Neural cell (in vitro differentiated cells): ENCODE results near the gene TIGD6. TPM values are rescaled to one million over a fixed set of nuclear protein-coding genes. Genes with fewer than 3 reads are reported as not detected.

Source experiments
- H2AFZ ChIP-seq: fragments of 200-600, 300-800 bp; sonication (generic), shearing (Covaris generic); 2 replicates; pipeline ENCODE4 v1.6.0; 2014; ENCODE audit warnings: low read depth, mild to moderate bottlenecking, antibody characterized with exemption, low read length, moderate library complexity
- H3F3A ChIP-seq: fragments of 200-600 bp; shearing (Covaris generic); 2 replicates; pipeline ENCODE4 v1.6.1; 2016; ENCODE audit warnings: mild to moderate bottlenecking, moderate library complexity, mixed read lengths, antibody characterized with exemption, low read length; ENCODE audit not compliant: insufficient read depth, poor library complexity, severe bottlenecking
- H3K27ac ChIP-seq: fragments of 200-600, 300-800 bp; sonication (generic), shearing (Covaris generic); 2 replicates; pipeline ENCODE4 v1.5.1; 2014; ENCODE audit warnings: mild to moderate bottlenecking, low read length, moderate library complexity
- H3K27me3 ChIP-seq: fragments of 300-800, 200-600 bp; sonication (generic), shearing (Covaris generic); 2 replicates; pipeline ENCODE4 v1.6.0; 2014; ENCODE audit warnings: mild to moderate bottlenecking, low read depth, low read length, moderate library complexity; ENCODE audit not compliant: insufficient read depth
- H3K36me3 ChIP-seq: fragments of 300-800, 200-600 bp; sonication (generic), shearing (Covaris generic); 2 replicates; pipeline ENCODE4 v1.5.1; 2014; ENCODE audit warnings: mild to moderate bottlenecking, antibody characterized with exemption, low read length, moderate library complexity; ENCODE audit not compliant: insufficient read depth
- H3K4me2 ChIP-seq: fragments of 300-800, 200-600 bp; sonication (generic), shearing (Covaris generic); 2 replicates; pipeline ENCODE4 v1.6.0; 2014; ENCODE audit warnings: mild to moderate bottlenecking, low read length
- H3K4me3 ChIP-seq: fragments of 300-800, 200-600 bp; sonication (generic), shearing (Covaris generic); 2 replicates; pipeline ENCODE4 v1.5.1; 2014; ENCODE audit warnings: mild to moderate bottlenecking, low read length, moderate library complexity
- H3K79me2 ChIP-seq: fragments of 200-600 bp; shearing (Covaris generic); replicated peaks from 2 replicates; pipeline ENCODE4 v1.6.0; 2014; ENCODE audit warnings: mild to moderate bottlenecking, low read length, moderate library complexity; ENCODE audit not compliant: insufficient read depth
- H3K9ac ChIP-seq: fragments of 300-800, 200-600 bp; sonication (generic), shearing (Covaris generic); 2 replicates; pipeline ENCODE4 v1.6.1; 2016; ENCODE audit warnings: mild to moderate bottlenecking, low read length, mixed read lengths
- H3K9me2 ChIP-seq: fragments of 200-600 bp; shearing (Covaris generic); 2 replicates; pipeline ENCODE4 v1.6.1; 2016; ENCODE audit warnings: mild to moderate bottlenecking, low read length, mixed read lengths; ENCODE audit not compliant: insufficient read depth
- H3K9me3 ChIP-seq: fragments of 200-600, 300-800 bp; sonication (generic), shearing (Covaris generic); 2 replicates; pipeline ENCODE4 v1.6.1; 2016; ENCODE audit warnings: mild to moderate bottlenecking, mixed run types, low read length, moderate library complexity, mixed read lengths
- H4K20me1 ChIP-seq: fragments of 200-600 bp; shearing (Covaris generic); 2 replicates; pipeline ENCODE4 v1.6.1; 2016; ENCODE audit warnings: mild to moderate bottlenecking, mixed run types; ENCODE audit not compliant: insufficient read depth
- EP300 ChIP-seq: fragments of 450-650 bp; conservative IDR thresholded peaks from 2 replicates; pipeline ENCODE4 v1.6.1; 2014; ENCODE audit warnings: antibody characterized with exemption, mild to moderate bottlenecking, moderate library complexity; ENCODE audit not compliant: poor library complexity, severe bottlenecking
- EZH2 ChIP-seq: fragments of 200-600, 300-800 bp; shearing (Covaris generic), sonication (generic); IDR thresholded peaks from 2 replicates; pipeline ENCODE4 v1.6.1; 2014; ENCODE audit warnings: antibody characterized with exemption, low read length, borderline replicate concordance, mild to moderate bottlenecking; ENCODE audit not compliant: insufficient read depth, poor library complexity, severe bottlenecking
- MXI1 ChIP-seq: fragments of 450-650 bp; conservative IDR thresholded peaks from 2 replicates; pipeline ENCODE4 v1.6.1; 2014; ENCODE audit warnings: antibody characterized with exemption, mild to moderate bottlenecking; ENCODE audit not compliant: poor library complexity, severe bottlenecking
- POLR2AphosphoS5 ChIP-seq: IDR thresholded peaks from 2 replicates; pipeline ENCODE4 v1.6.1; 2012
- RAD21 ChIP-seq: fragments of 450-650 bp; conservative IDR thresholded peaks from 2 replicates; pipeline ENCODE4 v1.6.1; 2014; ENCODE audit warnings: antibody characterized with exemption, mild to moderate bottlenecking, moderate library complexity
- SMC3 ChIP-seq: fragments of 450-650 bp; conservative IDR thresholded peaks from 2 replicates; pipeline ENCODE4 v1.6.1; 2014; ENCODE audit warnings: antibody characterized with exemption, mild to moderate bottlenecking, moderate library complexity; ENCODE audit not compliant: poor library complexity
- TAF1 ChIP-seq: IDR thresholded peaks from 2 replicates; pipeline ENCODE4 v1.6.1; 2012; ENCODE audit warnings: low read depth
- polyA plus RNA-seq: library from polyadenylated mRNA; depleted of rRNA; stranded (reverse); fragments of >200 nt; gene quantifications from 2 replicates; pipeline ENCODE4 v1.2.3, GENCODE V29; 2014
- TF ChIP-seq, protein P1 (sequence below): fragments of 450-650 bp; IDR thresholded peaks from 2 replicates; pipeline ENCODE4 v1.5.1; 2014; ENCODE audit warnings: antibody characterized with exemption, mild to moderate bottlenecking, moderate library complexity; ENCODE audit not compliant: poor library complexity, severe bottlenecking
- TF ChIP-seq, protein P2 (sequence below): IDR thresholded peaks from 2 replicates; pipeline ENCODE4 v1.6.1; 2012; ENCODE audit warnings: borderline replicate concordance

The TIGD6 gene
- polyA plus RNA-seq, 1 donor from 2014 or later: 6.5 TPM

DNA sequence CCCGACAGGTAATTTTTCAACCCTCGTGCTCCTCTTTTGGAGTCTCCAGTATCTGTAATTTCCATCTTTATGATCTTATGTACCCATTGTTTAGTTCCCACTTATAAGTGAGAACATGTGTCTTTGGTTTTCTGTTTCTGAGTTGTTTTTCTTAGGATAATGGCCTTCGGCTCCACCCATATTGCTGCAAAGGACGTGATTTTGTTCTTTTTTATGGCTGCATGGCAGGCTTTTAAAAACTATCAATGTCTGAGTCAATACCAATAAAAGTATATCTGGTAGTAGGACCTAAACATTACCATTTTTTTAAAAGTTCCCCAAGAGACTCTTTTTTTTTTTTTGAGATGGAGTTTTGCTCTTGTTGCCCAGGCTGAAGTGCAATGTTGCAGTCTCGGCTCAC, 43.8 kb downstream of the TIGD6 start:
- no peaks in the 10 kb centered on the region for H3K36me3 ChIP-seq
- H3K9ac ChIP-seq: no peak overlapping the region
- no peak overlapping the region for H3K4me2 ChIP-seq
- H3F3A ChIP-seq: peaks cover 6% of the 10 kb centered on the region
- no peak for TF ChIP-seq SMC3
- TF ChIP-seq MXI1: no peak
- no peak for TF ChIP-seq POLR2AphosphoS5
- TF ChIP-seq RAD21: no peak
- no peak for TF ChIP-seq EZH2
- no peak for TF ChIP-seq EP300
- TF ChIP-seq, protein P1, sequence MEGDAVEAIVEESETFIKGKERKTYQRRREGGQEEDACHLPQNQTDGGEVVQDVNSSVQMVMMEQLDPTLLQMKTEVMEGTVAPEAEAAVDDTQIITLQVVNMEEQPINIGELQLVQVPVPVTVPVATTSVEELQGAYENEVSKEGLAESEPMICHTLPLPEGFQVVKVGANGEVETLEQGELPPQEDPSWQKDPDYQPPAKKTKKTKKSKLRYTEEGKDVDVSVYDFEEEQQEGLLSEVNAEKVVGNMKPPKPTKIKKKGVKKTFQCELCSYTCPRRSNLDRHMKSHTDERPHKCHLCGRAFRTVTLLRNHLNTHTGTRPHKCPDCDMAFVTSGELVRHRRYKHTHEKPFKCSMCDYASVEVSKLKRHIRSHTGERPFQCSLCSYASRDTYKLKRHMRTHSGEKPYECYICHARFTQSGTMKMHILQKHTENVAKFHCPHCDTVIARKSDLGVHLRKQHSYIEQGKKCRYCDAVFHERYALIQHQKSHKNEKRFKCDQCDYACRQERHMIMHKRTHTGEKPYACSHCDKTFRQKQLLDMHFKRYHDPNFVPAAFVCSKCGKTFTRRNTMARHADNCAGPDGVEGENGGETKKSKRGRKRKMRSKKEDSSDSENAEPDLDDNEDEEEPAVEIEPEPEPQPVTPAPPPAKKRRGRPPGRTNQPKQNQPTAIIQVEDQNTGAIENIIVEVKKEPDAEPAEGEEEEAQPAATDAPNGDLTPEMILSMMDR: no peak
- no peak for TF ChIP-seq TAF1
- TF ChIP-seq, protein P2, sequence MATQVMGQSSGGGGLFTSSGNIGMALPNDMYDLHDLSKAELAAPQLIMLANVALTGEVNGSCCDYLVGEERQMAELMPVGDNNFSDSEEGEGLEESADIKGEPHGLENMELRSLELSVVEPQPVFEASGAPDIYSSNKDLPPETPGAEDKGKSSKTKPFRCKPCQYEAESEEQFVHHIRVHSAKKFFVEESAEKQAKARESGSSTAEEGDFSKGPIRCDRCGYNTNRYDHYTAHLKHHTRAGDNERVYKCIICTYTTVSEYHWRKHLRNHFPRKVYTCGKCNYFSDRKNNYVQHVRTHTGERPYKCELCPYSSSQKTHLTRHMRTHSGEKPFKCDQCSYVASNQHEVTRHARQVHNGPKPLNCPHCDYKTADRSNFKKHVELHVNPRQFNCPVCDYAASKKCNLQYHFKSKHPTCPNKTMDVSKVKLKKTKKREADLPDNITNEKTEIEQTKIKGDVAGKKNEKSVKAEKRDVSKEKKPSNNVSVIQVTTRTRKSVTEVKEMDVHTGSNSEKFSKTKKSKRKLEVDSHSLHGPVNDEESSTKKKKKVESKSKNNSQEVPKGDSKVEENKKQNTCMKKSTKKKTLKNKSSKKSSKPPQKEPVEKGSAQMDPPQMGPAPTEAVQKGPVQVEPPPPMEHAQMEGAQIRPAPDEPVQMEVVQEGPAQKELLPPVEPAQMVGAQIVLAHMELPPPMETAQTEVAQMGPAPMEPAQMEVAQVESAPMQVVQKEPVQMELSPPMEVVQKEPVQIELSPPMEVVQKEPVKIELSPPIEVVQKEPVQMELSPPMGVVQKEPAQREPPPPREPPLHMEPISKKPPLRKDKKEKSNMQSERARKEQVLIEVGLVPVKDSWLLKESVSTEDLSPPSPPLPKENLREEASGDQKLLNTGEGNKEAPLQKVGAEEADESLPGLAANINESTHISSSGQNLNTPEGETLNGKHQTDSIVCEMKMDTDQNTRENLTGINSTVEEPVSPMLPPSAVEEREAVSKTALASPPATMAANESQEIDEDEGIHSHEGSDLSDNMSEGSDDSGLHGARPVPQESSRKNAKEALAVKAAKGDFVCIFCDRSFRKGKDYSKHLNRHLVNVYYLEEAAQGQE: no peak
- H4K20me1 ChIP-seq: no peaks in the 10 kb centered on the region
- no peak overlapping the region for H2AFZ ChIP-seq
- no peak overlapping the region for H3K4me3 ChIP-seq
- no peaks in the 10 kb centered on the region for H3K9me3 ChIP-seq
- H3K9me2 ChIP-seq: no peaks in the 10 kb centered on the region
- H3K27me3 ChIP-seq: no peaks in the 10 kb centered on the region
- no peak overlapping the region for H3K27ac ChIP-seq
- no peaks in the 10 kb centered on the region for H3K79me2 ChIP-seq

DNA sequence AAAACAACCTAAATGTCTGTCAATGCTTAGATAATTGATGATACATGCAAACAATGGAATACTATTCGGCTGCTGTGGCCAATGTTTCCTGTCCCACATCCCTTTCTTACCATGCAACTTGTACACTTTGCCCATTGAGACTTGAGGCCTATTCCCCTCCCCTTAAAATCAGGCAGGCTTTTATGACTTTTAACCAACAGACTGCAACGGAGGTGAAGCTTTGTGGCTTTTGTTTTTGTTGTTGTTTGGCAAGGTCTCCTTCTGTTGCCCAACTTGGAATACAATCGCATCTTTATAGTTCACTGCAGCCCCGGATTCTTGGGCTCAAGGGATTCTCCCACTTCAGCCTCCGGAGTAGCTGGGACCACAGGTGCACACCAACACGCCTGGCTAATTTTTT, 45.7 kb downstream of the TIGD6 start:
- H3K27ac ChIP-seq: no peak overlapping the region
- no peak overlapping the region for H3K4me2 ChIP-seq
- H2AFZ ChIP-seq: no peak overlapping the region
- H3F3A ChIP-seq: peaks cover 3% of the 10 kb centered on the region
- H4K20me1 ChIP-seq: no peaks in the 10 kb centered on the region
- H3K9ac ChIP-seq: no peak overlapping the region
- no peaks in the 10 kb centered on the region for H3K27me3 ChIP-seq
- no peaks in the 10 kb centered on the region for H3K79me2 ChIP-seq
- H3K36me3 ChIP-seq: no peaks in the 10 kb centered on the region
- H3K4me3 ChIP-seq: no peak overlapping the region
- TF ChIP-seq, protein P2: no peak
- TF ChIP-seq EP300 (no peak), POLR2AphosphoS5 (no peak), MXI1 (no peak), TAF1 (no peak), SMC3 (no peak), EZH2 (no peak), RAD21 (no peak)
- TF ChIP-seq, protein P1: no peak
- H3K9me2 ChIP-seq: no peaks in the 10 kb centered on the region
- no peaks in the 10 kb centered on the region for H3K9me3 ChIP-seq
